H1 (cell line): ENCODE data around the gene TMEM198. TPM values are rescaled to one million over a fixed set of nuclear protein-coding genes. Genes with fewer than 3 reads are reported as not detected.

Source experiments
- CTCF ChIA-PET: fragments of 300-600 bp; sonication (Branson Sonifier 250); formaldehyde crosslinking; loops from one replicate; lab custom pipeline; 2021; ENCODE audit not compliant: partially characterized antibody; lab: Charles Lee
- POLR2A ChIA-PET: fragments of 300-600 bp; sonication (Branson Sonifier 250); formaldehyde crosslinking; loops from one replicate; lab custom pipeline; 2021; ENCODE audit warnings: inconsistent platforms; ENCODE audit not compliant: partially characterized antibody; lab: Charles Lee
- DNase-seq, 2 experiments: peaks; one replicate each; pipeline versions ENCODE4 v3.0.0 to v3.0.0-alpha.2; 2010 to 2022; ENCODE audit warnings: low spot score in 2 of 2, low read depth in 1 of 2, mixed read lengths in 1 of 2
- FAIRE-seq: peaks from 2 replicates; lab custom pipeline; 2011; peaks lifted over from hg19 to GRCh38; lab: Jason Lieb, UNC
- H2AFZ ChIP-seq: 2 replicates; pipeline ENCODE4 v1.8.1; 2012; ENCODE audit warnings: low read length, inconsistent platforms
- H2AK5ac ChIP-seq: 2 replicates; pipeline ENCODE4 v1.6.1; 2013; ENCODE audit warnings: low read depth, low read length
- H2BK120ac ChIP-seq: replicated peaks from 2 replicates; pipeline ENCODE3; 2013; ENCODE audit warnings: low read depth, low read length, inconsistent platforms
- H2BK12ac ChIP-seq: 2 replicates; pipeline ENCODE4 v1.6.1; 2013; ENCODE audit warnings: low read depth, low read length
- H2BK15ac ChIP-seq: 2 replicates; pipeline ENCODE4 v1.6.1; 2013; ENCODE audit warnings: low read length
- H2BK20ac ChIP-seq: 2 replicates; pipeline ENCODE4 v1.6.1; 2013; ENCODE audit warnings: low read length
- H2BK5ac ChIP-seq: 2 replicates; pipeline ENCODE4 v1.6.1; 2013; ENCODE audit warnings: low read depth, low read length
- H3K14ac ChIP-seq: 2 replicates; pipeline ENCODE4 v1.6.1; 2013; ENCODE audit warnings: inconsistent platforms; ENCODE audit not compliant: insufficient read length
- H3K18ac ChIP-seq: 2 replicates; pipeline ENCODE4 v1.6.1; 2013; ENCODE audit warnings: low read length; ENCODE audit errors: extremely low read depth
- H3K23ac ChIP-seq: 2 replicates; pipeline ENCODE4 v1.6.1; 2013; ENCODE audit warnings: inconsistent platforms; ENCODE audit not compliant: insufficient read length
- H3K23me2 ChIP-seq: 2 replicates; pipeline ENCODE4 v1.6.1; 2013; ENCODE audit warnings: low read depth, low read length
- H3K27ac ChIP-seq: 2 replicates; pipeline ENCODE4 v1.6.1; 2011; ENCODE audit warnings: low read depth, low read length, inconsistent platforms
- H3K27me3 ChIP-seq, 4 experiments: replicated peaks in 1 of 4; 1 replicate in 1 of 4; 2 replicates in 3 of 4; pipeline versions ENCODE4 v1.6.1 to v1.8.1; 2011 to 2013; ENCODE audit warnings: low read length in 3 of 4, mild to moderate bottlenecking in 3 of 4, inconsistent platforms in 2 of 4, mixed read lengths in 2 of 4, moderate library complexity in 1 of 4; ENCODE audit not compliant: control insufficient read depth in 3 of 4, insufficient read depth in 3 of 4; ENCODE audit errors: extremely low read depth in 1 of 4
- H3K36me3 ChIP-seq, 4 experiments: 2 replicates each; pipeline versions ENCODE4 v1.6.1 to v1.8.1; 2011 to 2013; ENCODE audit warnings: mild to moderate bottlenecking in 4 of 4, low read length in 3 of 4, moderate library complexity in 2 of 4, control low read depth in 1 of 4, inconsistent platforms in 1 of 4; ENCODE audit not compliant: insufficient read depth in 4 of 4, control insufficient read depth in 2 of 4
- H3K4ac ChIP-seq: replicated peaks from 2 replicates; pipeline ENCODE3; 2013; ENCODE audit warnings: low read length, low read depth, mixed read lengths, inconsistent platforms; ENCODE audit not compliant: insufficient read length
- H3K4me1 ChIP-seq, 4 experiments: replicated peaks in 1 of 4; 1 replicate in 1 of 4; 2 replicates in 3 of 4; pipeline versions ENCODE4 v1.6.1 to v1.8.1; 2011 to 2013; ENCODE audit warnings: low read length in 3 of 4, inconsistent platforms in 2 of 4, mixed read lengths in 1 of 4; ENCODE audit not compliant: insufficient read depth in 4 of 4, control insufficient read depth in 3 of 4
- H3K4me2 ChIP-seq, 2 experiments: 2 replicates each; pipeline versions ENCODE4 v1.6.1 to v1.8.1; 2011 to 2013; ENCODE audit warnings: low read depth in 2 of 2, low read length in 2 of 2, control low read depth in 1 of 2, inconsistent platforms in 1 of 2, mild to moderate bottlenecking in 1 of 2; ENCODE audit not compliant: insufficient read depth in 1 of 2
- H3K4me3 ChIP-seq, 4 experiments: fragments of 200-600, 300-600 bp in 1 of 4; sonication (generic), shearing (Covaris generic), sonication (Bioruptor Twin) in 1 of 4; 2 replicates each; pipeline versions ENCODE4 v1.5.1 to v1.8.1; 2011 to 2016; ENCODE audit warnings: low read length in 4 of 4, low read depth in 3 of 4, control low read depth in 2 of 4, inconsistent platforms in 2 of 4, mild to moderate bottlenecking in 2 of 4, mixed read lengths in 1 of 4, moderate library complexity in 1 of 4; ENCODE audit not compliant: insufficient read depth in 2 of 4; ENCODE audit errors: extremely low read depth in 1 of 4
- H3K56ac ChIP-seq: replicated peaks from 2 replicates; pipeline ENCODE3; 2013; ENCODE audit warnings: low read depth, mild to moderate bottlenecking, mixed read lengths, low read length, inconsistent platforms; ENCODE audit not compliant: insufficient read length
- H3K79me1 ChIP-seq: 2 replicates; pipeline ENCODE4 v1.6.1; 2013; ENCODE audit warnings: low read depth, low read length, control low read depth
- H3K79me2 ChIP-seq, 2 experiments: 2 replicates each; pipeline versions ENCODE4 v1.6.1 to v1.8.1; 2012 to 2013; ENCODE audit warnings: low read length in 2 of 2, mild to moderate bottlenecking in 2 of 2, inconsistent platforms in 1 of 2; ENCODE audit not compliant: insufficient read depth in 2 of 2, control insufficient read depth in 1 of 2
- H3K9ac ChIP-seq, 4 experiments: replicated peaks in 1 of 4; 1 replicate in 1 of 4; 2 replicates in 3 of 4; pipeline versions ENCODE4 v1.6.1 to v1.8.1; 2011 to 2013; ENCODE audit warnings: low read depth in 3 of 4, low read length in 3 of 4, control low read depth in 2 of 4, mild to moderate bottlenecking in 2 of 4, moderate library complexity in 2 of 4, inconsistent platforms in 1 of 4; ENCODE audit errors: extremely low read depth in 1 of 4
- H3K9me3 ChIP-seq, 2 experiments: 2 replicates each; pipeline versions ENCODE4 v1.6.1 to v1.8.1; 2012 to 2013; ENCODE audit warnings: mild to moderate bottlenecking in 2 of 2, moderate library complexity in 2 of 2, control low read depth in 1 of 2, inconsistent platforms in 1 of 2, low read depth in 1 of 2, low read length in 1 of 2, mixed read lengths in 1 of 2; ENCODE audit not compliant: insufficient read depth in 2 of 2
- H4K20me1 ChIP-seq, 2 experiments: replicated peaks in 1 of 2; 2 replicates each; pipeline versions ENCODE3 to v1.8.1; 2011 to 2013; ENCODE audit warnings: inconsistent platforms in 2 of 2, low read length in 2 of 2, mild to moderate bottlenecking in 1 of 2; ENCODE audit not compliant: insufficient read depth in 2 of 2, control insufficient read depth in 1 of 2
- H4K5ac ChIP-seq: 2 replicates; pipeline ENCODE4 v1.6.1; 2013; ENCODE audit warnings: low read length, low read depth, mixed read lengths, inconsistent platforms; ENCODE audit not compliant: insufficient read length
- H4K8ac ChIP-seq: 2 replicates; pipeline ENCODE4 v1.8.0; 2013; ENCODE audit warnings: mild to moderate bottlenecking, moderate library complexity, low read length, inconsistent platforms; ENCODE audit not compliant: insufficient read depth; ENCODE audit errors: extremely low read depth
- H4K91ac ChIP-seq: replicated peaks from 2 replicates; pipeline ENCODE3; 2013; ENCODE audit warnings: low read length, mixed read lengths, inconsistent platforms; ENCODE audit not compliant: insufficient read length
- BRCA1 ChIP-seq: IDR thresholded peaks from 2 replicates; pipeline ENCODE4 v1.6.1; 2012; ENCODE audit warnings: low read depth, low read length, improper control_type of control experiment
- CHD1 ChIP-seq: IDR thresholded peaks from 2 replicates; pipeline ENCODE4 v1.6.1; 2012; ENCODE audit warnings: low read depth, low read length, improper control_type of control experiment
- CHD2 ChIP-seq: IDR thresholded peaks from 2 replicates; pipeline ENCODE4 v1.6.1; 2012; ENCODE audit warnings: low read length, improper control_type of control experiment
- SAP30 ChIP-seq: fragments of 300-600 bp; sonication (generic); IDR thresholded peaks from 2 replicates; pipeline ENCODE4 v1.7.1; 2012; ENCODE audit warnings: low read length, moderate library complexity, mild to moderate bottlenecking, inconsistent platforms; ENCODE audit not compliant: insufficient read depth, insufficient replicate concordance
- SP2 ChIP-seq: IDR thresholded peaks from 2 replicates; pipeline ENCODE4 v1.6.1; 2012; ENCODE audit warnings: mild to moderate bottlenecking, low read length, inconsistent platforms
- SP4 ChIP-seq: IDR thresholded peaks from 2 replicates; pipeline ENCODE4 v1.6.1; 2012; ENCODE audit warnings: low read length, inconsistent platforms
- TAF1 ChIP-seq: IDR thresholded peaks from 2 replicates; pipeline ENCODE4 v1.6.1; 2011; ENCODE audit warnings: mild to moderate bottlenecking, low read depth, low read length
- WGBS, 2 experiments: shearing (Covaris generic) in 1 of 2; methylation state at CpG; one replicate each; pipeline versions ENCODE4 v1.1.6 to v1.1.7; 2013 to 2015; ENCODE audit warnings: low lambda C conversion rate in 2 of 2, mixed read lengths in 2 of 2, inconsistent platforms in 1 of 2, low coverage in 1 of 2, missing lambda C conversion rate in 1 of 2; ENCODE audit not compliant: insufficient replicate concordance in 2 of 2, insufficient coverage in 1 of 2, insufficient read length in 1 of 2; ENCODE audit errors: extremely low coverage in 1 of 2, missing lambda C conversion rate in 1 of 2; 5-methylcytosine and 5-hydroxymethylcytosine counted together
- polyA plus RNA-seq, 7 experiments: library from polyadenylated mRNA; depleted of rRNA in 3 of 7; stranded (reverse) in 5 of 7; unstranded in 2 of 7; fragments of >200 nt in 5 of 7; fragments of 200-250 nt in 2 of 7; gene quantifications; 1 replicate in 5 of 7; 2 replicates in 1 of 7; 4 replicates in 1 of 7; pipeline versions ENCODE4 v1.2.1 to v1.2.3, GENCODE V29; 2011 to 2013; ENCODE audit warnings: missing spikeins in 2 of 7, mixed read lengths in 2 of 7
- total RNA-seq: library from RNA; stranded (reverse); fragmentation: NEBNext Ultra II Directional; extraction: Animal tissue kit (Norgen Biotek cat#: 25700); gene quantifications from 2 replicates; pipeline ENCODE4 v1.2.1, GENCODE V29; 2021
- TF ChIP-seq, protein P1 (sequence below), 3 experiments: IDR thresholded peaks; 1 replicate in 2 of 3; 2 replicates in 1 of 3; pipeline versions ENCODE4 v1.5.1 to v1.6.1; 2011; ENCODE audit warnings: low read length in 3 of 3, mild to moderate bottlenecking in 3 of 3, inconsistent platforms in 2 of 3, low read depth in 1 of 3, moderate library complexity in 1 of 3; ENCODE audit not compliant: insufficient read depth in 1 of 3; ENCODE audit errors: control extremely low read depth in 1 of 3

TMEM198 gene
- total and polyA plus RNA-seq, 2 of the 8 experiments (the other 6 are each of a cell fraction or from before 2014, with no cell fraction given), result 10.2 to 10.4 TPM

DNA sequence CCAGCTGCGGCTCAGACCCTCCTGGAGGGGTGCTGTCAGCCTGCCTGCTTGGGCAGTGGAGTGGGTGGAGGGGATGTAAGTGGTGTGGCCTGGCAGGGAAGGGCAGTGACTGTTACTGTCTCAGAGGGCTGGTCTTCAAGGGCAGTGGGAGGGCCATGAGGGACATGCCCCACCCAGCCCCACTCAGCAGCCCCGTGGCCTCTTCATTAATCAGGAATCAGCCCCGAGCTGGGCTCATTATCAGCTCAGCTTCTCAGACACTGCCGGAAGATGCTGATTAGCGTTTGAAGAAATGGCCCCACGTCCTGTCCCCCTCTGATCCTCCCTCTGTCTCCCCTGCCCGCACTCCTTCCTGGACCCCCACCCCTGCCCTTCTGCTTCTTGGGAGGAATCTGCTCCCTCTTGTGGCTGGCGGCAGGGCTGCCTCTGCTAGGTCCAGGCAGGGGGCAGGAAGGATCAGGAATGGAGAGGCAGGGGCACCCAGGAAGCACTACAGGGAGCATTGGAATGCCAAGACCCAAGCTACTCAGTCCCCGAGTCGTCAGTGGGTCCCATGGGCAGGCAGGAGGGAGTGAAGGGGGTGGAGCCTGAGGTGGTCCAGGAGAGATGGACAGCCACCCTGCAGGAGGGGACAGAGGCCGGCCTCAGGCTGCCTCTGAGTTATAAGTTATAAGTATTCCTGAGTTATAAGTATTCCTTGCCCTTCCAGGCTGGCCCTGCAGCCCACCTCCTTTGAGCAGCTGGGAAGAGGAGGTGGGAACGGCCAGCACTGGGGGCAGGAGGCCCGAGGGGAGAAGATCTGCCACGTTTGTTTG lies 22.6 kb upstream of the TMEM198 start:
- peak overlapping the region; percentile 40; the same call in 1 of the 2 replicates for H3K18ac ChIP-seq
- peak overlapping the region; percentile 88 for H4K91ac ChIP-seq
- H3K4me1 ChIP-seq, result peaks cover 0 to 28% (median 19%) of the 10 kb centered on the region in 4 experiments; a peak in 6 of 7 replicates
- H3K4ac ChIP-seq, result no peak overlapping the region
- H2AFZ ChIP-seq, result no peak overlapping the region
- ChIA-PET POLR2A (interaction anchor here (0.6 to 5.5 kb wide), 9 partner anchors 10 to 36 kb away, joined by 3 to 36 read pairs (median 6); partner anchors contain the start of gene GMPPA), CTCF (interaction anchor here (1.0 to 113.1 kb wide), 12 partner anchors 8 to 223 kb away, joined by 3 to 7248 read pairs (median 16); partner anchors contain the start of genes ASIC4, DES, DNPEP and GMPPA)
- H3K27ac ChIP-seq, result no peak overlapping the region
- no peak for FAIRE-seq
- no peaks in the 10 kb centered on the region for H3K79me1 ChIP-seq
- H3K4me3 ChIP-seq, result peak overlapping the region in 1 of 4 experiments; percentile 63; a peak in 1 of 8 replicates
- H3K4me2 ChIP-seq, result peak overlapping the region; percentile 81 to 92
- no peak overlapping the region for H3K56ac ChIP-seq
- peak in 1 of 2 experiments; percentile 86 for DNase-seq
- no peak overlapping the region for H2BK120ac ChIP-seq
- H4K5ac ChIP-seq, result peak overlapping the region; percentile 38
- no peak overlapping the region for H3K23ac ChIP-seq
- H2BK20ac ChIP-seq, result peak overlapping the region; percentile 82; the same call in 1 of the 2 replicates
- no peak overlapping the region for H3K14ac ChIP-seq
- no peaks in the 10 kb centered on the region for H3K79me2 ChIP-seq
- H2BK12ac ChIP-seq, result peak overlapping the region; percentile 97; the same call in 1 of the 2 replicates
- H3K9me3 ChIP-seq, result no peaks in the 10 kb centered on the region
- H4K8ac ChIP-seq, result no peak overlapping the region
- H3K9ac ChIP-seq, result no peak overlapping the region
- H2BK5ac ChIP-seq, result peak overlapping the region; percentile 16; the same call in 1 of the 2 replicates
- peak overlapping the region; percentile 45; the same call in 1 of the 2 replicates for H2AK5ac ChIP-seq
- peaks cover 0 to 2% of the 10 kb centered on the region in 2 experiments for H4K20me1 ChIP-seq
- 20% methylated on average over 13 of the region's 14 CpGs; no CpG with 5 or more reads in 1 of the 2 experiments for WGBS, 2 experiments
- peaks cover 0 to 14% (median 4%) of the 10 kb centered on the region in 4 experiments; a peak in 3 of 7 replicates for H3K27me3 ChIP-seq
- H3K36me3 ChIP-seq, result no peaks in the 10 kb centered on the region
- H3K23me2 ChIP-seq, result peaks cover 2% of the 10 kb centered on the region; the same call in 1 of the 2 replicates
- peak overlapping the region; percentile 51; the same call in 1 of the 2 replicates for H2BK15ac ChIP-seq
- TF ChIP-seq BRCA1 (no peak), SP2 (no peak), SAP30 (no peak), TAF1 (no peak), CHD1 (no peak), SP4 (peak; percentile 51; the same call in 1 of the 2 replicates), CHD2 (no peak)
- TF ChIP-seq, protein P1, sequence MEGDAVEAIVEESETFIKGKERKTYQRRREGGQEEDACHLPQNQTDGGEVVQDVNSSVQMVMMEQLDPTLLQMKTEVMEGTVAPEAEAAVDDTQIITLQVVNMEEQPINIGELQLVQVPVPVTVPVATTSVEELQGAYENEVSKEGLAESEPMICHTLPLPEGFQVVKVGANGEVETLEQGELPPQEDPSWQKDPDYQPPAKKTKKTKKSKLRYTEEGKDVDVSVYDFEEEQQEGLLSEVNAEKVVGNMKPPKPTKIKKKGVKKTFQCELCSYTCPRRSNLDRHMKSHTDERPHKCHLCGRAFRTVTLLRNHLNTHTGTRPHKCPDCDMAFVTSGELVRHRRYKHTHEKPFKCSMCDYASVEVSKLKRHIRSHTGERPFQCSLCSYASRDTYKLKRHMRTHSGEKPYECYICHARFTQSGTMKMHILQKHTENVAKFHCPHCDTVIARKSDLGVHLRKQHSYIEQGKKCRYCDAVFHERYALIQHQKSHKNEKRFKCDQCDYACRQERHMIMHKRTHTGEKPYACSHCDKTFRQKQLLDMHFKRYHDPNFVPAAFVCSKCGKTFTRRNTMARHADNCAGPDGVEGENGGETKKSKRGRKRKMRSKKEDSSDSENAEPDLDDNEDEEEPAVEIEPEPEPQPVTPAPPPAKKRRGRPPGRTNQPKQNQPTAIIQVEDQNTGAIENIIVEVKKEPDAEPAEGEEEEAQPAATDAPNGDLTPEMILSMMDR (IDR thresholded peaks at IDR 0.05; ENCODE audit: control extremely low read depth in 1 of 3, insufficient read depth in 1 of 3, low read depth in 1 of 3, low read length in 3 of 3), result peak in 2 of 3 experiments; percentile 92 to 94; a peak in 3 of 4 replicates
